Keratinocyte (primary cell): ENCODE results near the gene CFAP57.

Source experiments
- CTCF ChIP-seq, 3 experiments: IDR thresholded peaks in 1 of 3; conservative IDR thresholded peaks in 1 of 3; optimal IDR thresholded peaks in 1 of 3; 2 replicates in 2 of 3; 3 replicates in 1 of 3; pipeline versions ENCODE3 to v1.5.1; 2011; ENCODE audit warnings: low read length in 3 of 3, mild to moderate bottlenecking in 3 of 3, moderate library complexity in 2 of 3, control low read depth in 1 of 3, inconsistent platforms in 1 of 3; ENCODE audit not compliant: insufficient read depth in 2 of 3; ENCODE audit errors: extremely low read depth in 1 of 3
- EZH2 ChIP-seq: IDR thresholded peaks from one replicate; pipeline ENCODE4 v1.6.1; 2012; ENCODE audit warnings: inconsistent platforms, mild to moderate bottlenecking, low read length, moderate library complexity

DNA sequence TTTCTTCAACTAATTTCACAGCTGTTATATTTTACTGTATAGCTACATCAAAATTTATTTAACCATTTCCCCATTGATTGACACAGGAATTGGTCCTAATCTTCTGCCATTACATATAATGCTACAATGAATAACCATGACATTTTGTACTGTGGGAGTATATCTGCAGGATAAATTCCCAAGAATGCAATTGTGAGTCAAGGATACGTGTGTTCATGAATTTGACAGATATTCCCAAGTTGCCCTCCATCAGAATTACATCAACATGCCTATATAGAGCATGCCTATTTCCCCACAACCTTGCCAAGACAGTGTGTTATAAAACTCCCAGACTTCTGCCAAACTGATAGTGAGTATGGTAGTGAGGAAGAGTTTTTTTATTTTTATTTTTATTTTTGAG, 125.9 kb downstream of the CFAP57 start:
- TF ChIP-seq CTCF (optimal IDR thresholded peaks at IDR 0.05 in 1 of 3, IDR thresholded peaks at IDR 0.05 in 1 of 3, conservative IDR thresholded peaks at IDR 0.05 in 1 of 3; ENCODE audit: extremely low read depth in 1 of 3, insufficient read depth in 2 of 3, low read length in 3 of 3) (no peak), EZH2 (no peak)
